HG02623 (cell line): ENCODE measurements around the gene CPEB4.

Source experiments
- ATAC-seq: cut with Tn5 transposase; IDR thresholded peaks from one replicate; pipeline ENCODE4 v1.9.1; 2021; ENCODE audit warnings: moderate library complexity; ENCODE audit not compliant: unreplicated experiment

CPEB4 gene

GRCh38 chr5:173887610-173888472, at the start of gene CPEB4:
Gene CPEB4 (plus strand): TSS chr5:173888349. CDS start chr5:173889734, 1,385 bp downstream.
- ATAC-seq = peak; percentile 86

DNA sequence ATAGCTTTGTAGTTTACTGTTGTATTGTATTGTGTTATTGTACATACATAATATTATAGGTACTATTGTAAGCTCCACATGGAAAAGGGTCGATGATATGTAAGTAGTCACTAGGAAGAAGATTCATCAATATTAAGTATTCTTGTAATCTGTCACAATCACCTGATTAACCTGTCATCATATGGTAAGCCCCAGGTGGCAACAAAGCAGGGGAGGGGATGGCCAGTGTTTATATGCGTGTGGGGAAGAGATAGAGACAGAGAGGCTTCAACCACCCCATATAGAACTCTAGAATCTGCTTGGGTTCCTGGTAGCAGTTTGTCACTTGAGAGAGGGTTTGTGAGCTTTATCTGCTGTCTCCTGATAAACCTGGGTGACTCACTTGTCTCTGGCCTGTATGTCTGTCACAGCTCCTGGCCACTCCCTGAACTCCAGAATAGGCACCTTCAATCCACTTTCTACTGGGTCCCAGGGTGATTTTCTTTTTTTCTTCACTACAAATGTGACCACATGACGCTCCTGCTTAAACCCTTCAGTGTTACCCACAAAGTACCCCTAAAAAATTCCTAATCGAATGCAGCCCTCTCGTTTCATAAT, 48.9 kb upstream of the CPEB4 start:
- ATAC-seq = no peak

- no peak for ATAC-seq
These were observed 47.8 kb upstream of the CPEB4 start for GRCh38 chr5:173840111-173840983.

DNA sequence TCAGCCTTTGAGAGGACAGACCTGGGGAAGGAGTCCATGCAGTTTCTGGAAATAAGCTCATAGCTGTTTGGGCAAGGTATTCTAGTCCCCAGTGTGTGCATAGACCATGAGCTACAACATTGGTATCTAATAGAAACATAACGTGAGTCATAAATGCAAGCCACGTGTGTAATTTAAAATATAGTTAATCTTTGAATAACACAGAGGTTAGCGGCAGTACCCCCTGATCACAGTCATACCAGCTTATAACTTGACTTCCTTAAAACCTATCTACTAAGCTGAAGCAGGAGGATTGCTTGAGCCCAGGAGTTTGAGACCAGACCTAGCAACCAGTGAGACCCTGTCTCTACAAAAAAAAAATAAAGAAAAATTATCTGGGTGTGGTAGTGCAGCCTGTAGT, 46.4 kb upstream of the CPEB4 start:
- ATAC-seq = no peak

GRCh38 chr5:173843794-173844193, 44.4 kb upstream of the CPEB4 start:
- no peak for ATAC-seq

GRCh38 chr5:173845321-173845720, 42.8 kb upstream of the CPEB4 start:
- ATAC-seq = no peak

DNA sequence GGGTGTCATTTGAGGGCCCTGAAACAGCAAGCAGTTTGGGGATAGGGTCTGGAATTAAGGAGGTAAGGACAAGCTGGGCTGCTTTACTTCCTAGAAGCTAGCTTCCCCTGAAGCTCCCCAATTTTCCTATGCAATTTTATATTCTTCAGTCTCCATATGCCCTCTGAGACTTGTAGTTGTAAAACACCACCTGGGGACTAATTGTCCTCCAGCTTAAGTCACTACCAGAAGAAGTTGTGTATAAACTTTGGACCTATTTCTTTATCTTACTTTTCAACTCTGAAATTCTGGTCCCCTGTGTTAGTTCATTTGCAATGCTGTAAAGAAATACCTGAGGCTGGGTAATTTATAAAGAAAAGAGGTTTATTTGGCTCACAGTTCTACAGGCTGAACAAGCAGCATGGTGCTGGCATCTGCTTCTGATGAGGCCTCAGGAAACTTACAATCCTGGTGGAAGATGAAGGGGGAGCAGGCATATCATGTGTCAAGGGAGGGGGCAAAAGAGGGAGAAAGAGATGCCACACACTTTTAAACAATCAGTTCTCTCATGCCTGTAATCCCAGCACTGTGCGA, 41.1 kb upstream of the CPEB4 start:
- ATAC-seq = no peak

- ATAC-seq = no peak
These were observed 39.1 kb upstream of the CPEB4 start for GRCh38 chr5:173848986-173849596.

DNA sequence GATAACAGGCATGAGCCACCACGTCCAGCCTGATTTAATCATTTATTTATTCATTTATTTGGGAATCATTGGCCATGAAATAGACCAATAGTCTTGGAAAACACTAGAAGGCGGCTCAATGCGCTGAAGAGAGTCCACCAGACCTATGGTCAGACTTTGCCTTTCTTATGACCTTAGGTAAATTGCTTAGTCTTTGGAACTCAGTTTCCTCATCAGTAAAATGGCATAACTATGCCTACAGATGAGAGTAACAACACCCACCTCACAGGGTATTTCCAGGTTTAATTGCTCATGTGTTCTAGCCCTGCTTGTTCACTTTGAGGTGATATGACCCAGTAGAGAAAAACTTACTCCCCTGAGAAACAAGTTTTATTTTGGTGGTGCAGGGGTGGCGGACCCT, 38.2 kb upstream of the CPEB4 start:
- ATAC-seq = no peak

- no peak for ATAC-seq
These were observed 37.5 kb upstream of the CPEB4 start for GRCh38 chr5:173850659-173851058.

DNA sequence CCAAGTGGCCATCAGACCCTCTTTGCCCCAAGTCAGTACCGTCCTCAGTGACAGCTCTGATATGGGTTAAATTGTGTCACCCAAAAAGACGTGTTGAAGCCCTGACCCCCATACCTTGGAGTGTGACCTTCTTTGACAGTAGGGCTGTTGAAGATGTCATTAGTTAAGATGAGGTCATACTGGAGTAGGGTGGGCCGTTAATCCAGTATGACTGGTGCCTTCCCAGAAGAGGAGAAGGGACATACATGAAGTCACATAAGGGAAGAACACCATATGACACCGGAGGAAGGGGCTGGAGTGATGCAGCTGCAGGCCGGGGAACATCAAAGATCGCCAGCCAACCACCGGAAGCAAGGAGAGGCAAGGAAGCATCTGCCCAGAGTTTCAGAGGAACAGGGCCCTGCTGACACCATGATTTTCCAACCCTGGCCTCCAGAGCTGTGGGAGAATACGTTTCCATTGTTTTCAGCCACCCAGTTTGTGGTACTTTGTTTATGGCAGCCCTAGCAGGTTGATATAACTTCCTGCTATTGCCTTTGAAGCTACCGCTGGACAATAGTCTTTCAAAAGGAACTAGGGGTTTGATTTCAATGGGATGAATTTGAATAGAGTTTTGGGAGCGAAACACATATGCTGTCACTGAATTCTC, 36.4 kb upstream of the CPEB4 start:
- ATAC-seq = no peak

DNA sequence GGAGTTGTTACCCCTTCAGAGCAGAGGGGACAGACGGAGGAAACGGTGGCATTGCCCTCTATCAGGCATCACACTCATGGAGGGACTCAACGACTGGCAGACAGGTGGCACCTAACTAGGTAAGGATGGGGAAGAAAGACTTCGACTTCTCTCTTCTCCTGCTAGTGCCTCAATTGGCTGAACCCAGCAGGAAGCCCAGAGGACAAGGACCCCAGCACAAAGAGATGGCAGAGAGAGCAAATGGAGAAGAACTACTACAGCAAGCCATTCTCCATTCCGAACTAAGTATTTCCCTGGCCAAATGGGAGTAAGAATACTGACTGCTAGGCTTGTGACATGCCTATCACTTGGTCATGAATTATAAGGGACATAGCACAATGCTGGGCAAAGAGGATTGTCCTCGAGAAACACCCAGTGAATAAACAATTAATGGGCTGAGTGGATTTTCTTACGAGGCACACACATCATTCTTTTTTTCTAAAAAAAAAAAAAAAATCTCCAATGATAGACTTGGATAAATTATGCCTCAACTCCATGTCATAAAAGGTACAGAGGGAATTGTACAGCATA, 35.3 kb upstream of the CPEB4 start:
- no peak for ATAC-seq

- no peak for ATAC-seq
These were observed 34.6 kb upstream of the CPEB4 start for GRCh38 chr5:173853370-173854131.

- no peak for ATAC-seq
These were observed 32.8 kb upstream of the CPEB4 start for GRCh38 chr5:173855162-173855994.

DNA sequence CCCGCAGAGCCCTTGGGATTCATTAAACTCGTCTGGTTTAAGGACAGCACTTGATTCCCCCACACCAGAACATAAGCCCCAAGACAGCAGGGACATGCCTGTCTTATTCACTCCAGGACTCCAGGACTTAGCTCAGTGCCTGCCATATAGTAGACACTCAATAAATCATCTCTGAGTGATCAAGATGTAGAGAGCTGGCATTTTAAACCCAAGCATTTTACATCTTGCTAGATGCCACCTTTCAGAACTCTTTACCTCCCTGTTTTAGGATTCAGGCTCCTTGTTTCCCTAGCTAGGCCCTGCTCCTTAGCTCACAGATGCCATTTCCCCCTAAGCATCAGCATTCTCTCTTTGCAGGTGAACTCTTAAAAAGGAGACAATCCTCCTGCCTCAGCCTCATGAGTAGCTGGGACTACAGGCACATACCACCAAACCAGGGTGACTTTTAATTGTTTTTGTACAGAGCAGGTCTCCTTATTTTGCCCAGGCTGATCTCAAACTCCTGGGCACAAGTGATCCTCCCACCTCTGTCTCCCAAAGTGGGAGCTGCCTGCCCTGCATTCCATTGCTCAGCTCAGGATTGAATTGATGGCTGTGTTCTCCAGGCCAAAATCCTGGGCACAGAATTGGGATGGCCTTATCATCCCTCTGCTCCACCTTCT, 32.0 kb upstream of the CPEB4 start:
- no peak for ATAC-seq

GRCh38 chr5:173857234-173857633, 30.9 kb upstream of the CPEB4 start:
- no peak for ATAC-seq

DNA sequence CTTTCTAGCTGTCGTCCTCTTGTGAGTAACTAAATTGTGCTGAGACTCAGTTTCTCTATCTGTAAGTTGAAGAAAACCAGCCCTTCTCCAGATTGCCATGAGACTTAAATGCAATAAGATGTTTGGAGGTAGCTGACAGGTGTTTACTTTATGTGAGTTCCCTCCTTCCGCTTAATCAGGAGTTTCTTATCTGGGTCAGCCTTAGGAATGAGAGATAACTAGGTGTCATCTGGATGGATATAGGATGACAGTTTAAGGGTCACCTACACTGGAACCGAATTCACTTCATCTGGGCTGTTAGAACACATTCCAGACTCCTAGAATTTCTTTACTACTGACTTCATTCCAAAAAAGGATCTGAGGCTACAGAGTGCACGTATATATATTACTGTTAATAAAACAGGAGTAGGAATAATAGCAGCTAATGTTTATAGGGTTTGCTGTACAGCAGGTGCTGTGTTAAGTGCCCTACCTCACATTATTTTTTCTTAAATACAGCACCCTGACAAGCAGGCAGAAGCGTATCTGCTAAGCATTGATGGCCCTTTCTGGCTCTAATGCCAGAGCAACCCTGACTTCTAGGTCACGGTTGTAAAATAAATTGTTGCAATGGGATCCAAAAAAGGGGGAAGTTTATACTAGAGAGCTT, 30.0 kb upstream of the CPEB4 start:
- ATAC-seq = no peak
